PFSK-1 (cell line): ENCODE data around the gene OR10A7.

ENCODE experiments used
- POLR2AphosphoS5 ChIP-seq: IDR thresholded peaks from 2 replicates; pipeline ENCODE4 v1.6.1; 2012; ENCODE audit warnings: low read depth, mild to moderate bottlenecking, control low read depth, low read length, moderate library complexity
- TF ChIP-seq, protein P1 (sequence below), 2 experiments: IDR thresholded peaks; 2 replicates each; pipeline versions ENCODE4 v1.6.1 to v1.8.0; 2011 to 2012; ENCODE audit warnings: low read depth in 2 of 2, low read length in 2 of 2, control low read depth in 1 of 2, inconsistent platforms in 1 of 2, mild to moderate bottlenecking in 1 of 2, moderate library complexity in 1 of 2; ENCODE audit not compliant: insufficient read depth in 1 of 2

DNA sequence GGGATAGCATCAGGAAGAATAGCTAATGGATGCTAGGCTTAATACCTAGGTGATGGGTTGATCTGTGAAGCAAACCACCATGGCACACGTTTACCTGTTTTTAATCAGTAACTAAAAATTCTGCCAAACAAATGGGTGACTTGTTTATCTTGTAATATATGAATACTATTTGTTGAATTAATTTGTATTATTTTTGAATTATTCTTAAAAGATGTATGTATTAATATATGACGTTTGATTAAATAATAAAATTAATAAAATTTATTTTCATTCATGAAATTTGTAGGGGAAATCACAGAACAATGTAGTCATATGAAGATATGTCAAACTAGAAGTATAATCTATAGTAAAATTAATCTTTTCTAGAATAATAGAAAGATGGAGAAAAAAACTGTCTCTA lies 32.3 kb upstream of the OR10A7 start:
- TF ChIP-seq, protein P1, sequence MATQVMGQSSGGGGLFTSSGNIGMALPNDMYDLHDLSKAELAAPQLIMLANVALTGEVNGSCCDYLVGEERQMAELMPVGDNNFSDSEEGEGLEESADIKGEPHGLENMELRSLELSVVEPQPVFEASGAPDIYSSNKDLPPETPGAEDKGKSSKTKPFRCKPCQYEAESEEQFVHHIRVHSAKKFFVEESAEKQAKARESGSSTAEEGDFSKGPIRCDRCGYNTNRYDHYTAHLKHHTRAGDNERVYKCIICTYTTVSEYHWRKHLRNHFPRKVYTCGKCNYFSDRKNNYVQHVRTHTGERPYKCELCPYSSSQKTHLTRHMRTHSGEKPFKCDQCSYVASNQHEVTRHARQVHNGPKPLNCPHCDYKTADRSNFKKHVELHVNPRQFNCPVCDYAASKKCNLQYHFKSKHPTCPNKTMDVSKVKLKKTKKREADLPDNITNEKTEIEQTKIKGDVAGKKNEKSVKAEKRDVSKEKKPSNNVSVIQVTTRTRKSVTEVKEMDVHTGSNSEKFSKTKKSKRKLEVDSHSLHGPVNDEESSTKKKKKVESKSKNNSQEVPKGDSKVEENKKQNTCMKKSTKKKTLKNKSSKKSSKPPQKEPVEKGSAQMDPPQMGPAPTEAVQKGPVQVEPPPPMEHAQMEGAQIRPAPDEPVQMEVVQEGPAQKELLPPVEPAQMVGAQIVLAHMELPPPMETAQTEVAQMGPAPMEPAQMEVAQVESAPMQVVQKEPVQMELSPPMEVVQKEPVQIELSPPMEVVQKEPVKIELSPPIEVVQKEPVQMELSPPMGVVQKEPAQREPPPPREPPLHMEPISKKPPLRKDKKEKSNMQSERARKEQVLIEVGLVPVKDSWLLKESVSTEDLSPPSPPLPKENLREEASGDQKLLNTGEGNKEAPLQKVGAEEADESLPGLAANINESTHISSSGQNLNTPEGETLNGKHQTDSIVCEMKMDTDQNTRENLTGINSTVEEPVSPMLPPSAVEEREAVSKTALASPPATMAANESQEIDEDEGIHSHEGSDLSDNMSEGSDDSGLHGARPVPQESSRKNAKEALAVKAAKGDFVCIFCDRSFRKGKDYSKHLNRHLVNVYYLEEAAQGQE (IDR thresholded peaks at IDR 0.05; ENCODE audit: insufficient read depth in 1 of 2, low read depth in 2 of 2, low read length in 2 of 2), result no peak
- no peak for TF ChIP-seq POLR2AphosphoS5
